Esophagus mucosa (tissue), 1 donor: ENCODE data around the gene DLX5. TPM values are rescaled to one million over a fixed set of nuclear protein-coding genes. Genes with fewer than 3 reads are reported as not detected.

ENCODE experiments used
- ATAC-seq: fragments of 200-7000 bp; cut with Tn5 transposase; one replicate; pipeline ENCODE4 v1.9.1; 2020
- total RNA-seq: library from RNA; stranded (reverse); gene quantifications from one replicate; pipeline ENCODE4 v1.2.4, GENCODE V29; 2023
- donor health status: DM: yes; HTN: yes; CAD: no.

The DLX5 gene
- total RNA-seq, 1 donor from 2014 or later, result 3.5 TPM

GRCh38 chr7:97005183-97006054, 19.2 kb downstream of the DLX5 start, which contains the start of gene DLX6:
DLX6 (plus strand) TSS chr7:97005553; CDS start chr7:97005978, 425 bp downstream.
- peak; percentile 67 for ATAC-seq

GRCh38 chr7:97004247-97005182, 20.1 kb downstream of the DLX5 start:
- no peak for ATAC-seq

- ATAC-seq, result no peak
Measured at GRCh38 chr7:97003262-97004246, 21.1 kb downstream of the DLX5 start.

GRCh38 chr7:97002555-97003261, 21.9 kb downstream of the DLX5 start:
- no peak for ATAC-seq

GRCh38 chr7:97001656-97002554, 22.7 kb downstream of the DLX5 start:
- no peak for ATAC-seq

GRCh38 chr7:97001221-97001620, 23.4 kb downstream of the DLX5 start:
- no peak for ATAC-seq

- no peak for ATAC-seq
Measured at GRCh38 chr7:96998744-96999143, 25.9 kb downstream of the DLX5 start.

GRCh38 chr7:96998333-96998732, 26.3 kb downstream of the DLX5 start:
- ATAC-seq, result no peak

GRCh38 chr7:96997512-96998032, 27.1 kb downstream of the DLX5 start:
- no peak for ATAC-seq

- ATAC-seq, result no peak
Measured at GRCh38 chr7:96996958-96997511, 27.6 kb downstream of the DLX5 start.

GRCh38 chr7:96996111-96996957, 28.3 kb downstream of the DLX5 start:
- ATAC-seq, result no peak

GRCh38 chr7:96995406-96996110, 29.1 kb downstream of the DLX5 start:
- no peak for ATAC-seq

- ATAC-seq, result no peak
Measured at GRCh38 chr7:96993980-96994379, 30.7 kb downstream of the DLX5 start.

- ATAC-seq, result no peak
Measured at GRCh38 chr7:96993094-96993865, 31.4 kb downstream of the DLX5 start.

GRCh38 chr7:96992192-96993005, 32.2 kb downstream of the DLX5 start:
- ATAC-seq, result no peak

- no peak for ATAC-seq
Measured at GRCh38 chr7:96991546-96992191, 33.0 kb downstream of the DLX5 start.
